HG03097 (cell line): Measurements from ENCODE around the gene FAM110D.

Experiments used
- ATAC-seq: cut with Tn5 transposase; IDR thresholded peaks from one replicate; pipeline ENCODE4 v1.9.1; 2021; ENCODE audit not compliant: unreplicated experiment, low FRiP score

FAM110D gene

GRCh38 chr1:26160527-26161414 lies 1.9 kb downstream of the FAM110D start:
- ATAC-seq = no peak

DNA sequence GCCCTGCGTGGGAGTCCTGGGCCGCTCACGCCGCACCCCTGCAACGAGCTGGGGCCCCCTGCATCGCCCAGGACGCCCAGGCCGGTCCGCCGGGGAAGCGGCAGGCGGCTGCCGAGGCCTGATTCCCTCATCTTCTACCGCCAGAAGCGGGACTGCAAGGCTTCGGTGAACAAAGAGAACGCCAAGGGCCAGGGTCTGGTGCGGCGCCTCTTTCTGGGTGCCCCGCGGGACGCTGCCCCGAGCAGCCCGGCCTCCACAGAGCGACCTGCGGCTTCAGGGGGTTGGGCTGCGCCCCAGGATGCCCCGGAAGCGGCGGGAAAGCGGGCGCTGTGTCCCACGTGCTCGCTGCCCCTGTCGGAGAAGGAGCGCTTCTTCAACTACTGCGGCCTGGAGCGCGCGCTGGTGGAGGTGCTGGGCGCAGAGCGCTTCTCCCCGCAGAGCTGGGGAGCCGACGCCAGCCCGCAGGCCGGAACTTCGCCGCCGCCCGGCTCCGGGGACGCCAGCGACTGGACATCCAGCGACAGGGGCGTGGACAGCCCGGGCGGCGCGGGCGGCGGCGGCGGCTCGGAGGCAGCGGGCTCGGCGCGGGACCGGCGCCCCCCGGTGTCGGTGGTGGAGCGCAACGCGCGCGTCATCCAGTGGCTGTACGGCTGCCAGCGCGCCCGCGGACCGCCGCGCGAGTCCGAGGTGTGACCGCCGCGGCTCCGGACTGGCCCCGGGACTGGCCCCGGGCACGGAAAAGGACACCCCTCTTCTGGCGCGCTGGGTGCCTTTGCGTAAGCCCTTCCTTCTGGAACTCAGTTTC lies 2.7 kb downstream of the FAM110D start:
- ATAC-seq = no peak

DNA sequence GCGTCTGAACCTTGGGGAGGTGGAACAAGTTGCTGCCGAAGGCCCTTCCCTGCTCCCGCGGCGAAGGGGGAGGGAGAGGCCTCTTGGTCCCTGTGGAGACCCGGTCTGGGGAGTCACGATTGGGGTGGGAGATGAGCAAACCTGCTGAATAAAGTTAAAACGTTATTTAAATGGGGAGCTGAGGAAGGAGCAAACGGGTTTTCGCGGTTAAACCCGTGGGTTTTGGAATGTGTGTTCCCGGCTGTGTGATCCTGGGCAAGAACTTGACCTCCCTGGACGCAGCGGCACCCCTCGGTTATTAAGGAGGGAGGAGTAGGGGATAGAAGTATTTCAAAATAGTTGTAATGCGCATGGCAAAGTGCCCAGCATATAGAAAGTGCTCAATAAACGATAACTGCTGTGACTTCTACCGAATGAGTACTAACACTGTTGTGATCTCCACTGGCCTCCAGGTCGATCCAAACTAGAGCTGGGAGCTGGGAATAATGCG lies 3.4 kb downstream of the FAM110D start:
- no peak for ATAC-seq

GRCh38 chr1:26163684-26164035 lies 4.8 kb downstream of the FAM110D start:
- no peak for ATAC-seq

- no peak for ATAC-seq
Observed at GRCh38 chr1:26164036-26164860, 5.4 kb downstream of the FAM110D start.

- no peak for ATAC-seq
Observed at GRCh38 chr1:26164861-26165842, 6.3 kb downstream of the FAM110D start.

DNA sequence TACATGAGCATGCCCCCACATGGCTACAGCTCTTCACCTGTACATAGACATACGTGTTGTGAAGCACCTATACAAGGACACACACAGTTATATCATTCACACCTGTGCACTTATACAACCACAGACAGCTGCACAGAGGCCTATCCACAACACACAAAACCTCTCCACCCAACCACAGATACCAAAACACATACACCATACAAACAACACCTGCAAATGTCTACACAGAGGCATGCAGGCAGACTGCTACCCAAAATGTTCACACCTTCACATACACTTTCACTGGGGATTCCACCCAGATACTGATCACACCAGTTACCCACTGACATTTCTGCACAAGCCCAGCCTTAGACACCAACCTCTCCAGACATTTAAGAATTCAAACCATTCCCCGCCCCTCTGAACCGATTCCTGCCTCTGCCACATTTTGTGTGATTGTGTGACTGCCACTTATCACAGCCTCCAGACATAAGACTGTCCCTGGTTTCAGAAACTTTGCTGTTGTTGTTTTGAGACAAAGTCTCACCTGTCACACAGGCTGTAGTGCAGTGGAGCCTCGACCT lies 7.9 kb downstream of the FAM110D start:
- ATAC-seq = no peak

DNA sequence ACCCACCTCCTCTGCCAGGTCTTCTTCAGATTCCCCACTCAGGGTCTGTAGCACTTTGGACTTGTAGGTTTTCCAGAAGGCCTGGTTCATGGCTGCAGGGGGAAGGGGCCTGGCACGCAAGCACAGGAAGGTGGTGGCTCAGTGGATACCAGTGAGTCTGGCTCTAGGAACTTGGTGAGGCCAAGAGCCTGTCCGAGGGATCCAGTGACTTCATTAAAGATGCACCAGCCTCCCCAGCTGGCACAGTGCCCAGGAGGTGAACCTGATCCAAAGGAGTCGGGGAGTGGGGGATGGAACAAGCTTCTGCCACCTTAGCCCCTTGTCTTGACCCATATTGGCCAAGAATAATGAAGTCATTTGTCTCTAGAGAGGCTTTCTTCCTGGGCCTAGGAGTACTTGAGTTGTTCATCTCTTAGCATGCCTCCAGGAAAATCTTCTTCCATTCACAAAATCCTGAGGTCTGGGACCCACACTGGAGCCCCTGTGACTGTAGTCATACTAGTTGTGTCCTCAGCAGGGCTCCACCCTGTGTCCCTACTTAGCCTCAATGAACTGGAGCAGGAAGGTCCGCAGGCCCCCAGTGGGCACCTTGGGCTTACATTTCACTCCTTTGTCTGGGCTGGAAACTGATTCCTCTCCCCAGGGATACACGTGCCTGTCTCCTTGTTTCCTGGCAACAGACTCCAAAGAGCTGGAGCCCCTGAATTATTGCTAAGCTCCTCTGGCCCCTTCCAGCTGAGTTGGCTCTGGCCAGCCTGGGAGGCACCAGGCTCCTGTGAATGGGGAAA lies 9.7 kb downstream of the FAM110D start, which contains the start of gene C1orf232:
Gene C1orf232 (minus strand): TSS at position 554 of the 788 bp plus-strand sequence. CDS start 464 bp downstream, at position 90.
- ATAC-seq = no peak

- no peak for ATAC-seq
Observed at GRCh38 chr1:26169198-26169554, 10.3 kb downstream of the FAM110D start.

- ATAC-seq = peak; percentile 90
Observed at GRCh38 chr1:26169669-26170471, 11.0 kb downstream of the FAM110D start, which contains the start of gene ZNF593. TSS of gene ZNF593 (plus strand) at chr1:26169908. CDS start at chr1:26169984, 76 bp downstream.

DNA sequence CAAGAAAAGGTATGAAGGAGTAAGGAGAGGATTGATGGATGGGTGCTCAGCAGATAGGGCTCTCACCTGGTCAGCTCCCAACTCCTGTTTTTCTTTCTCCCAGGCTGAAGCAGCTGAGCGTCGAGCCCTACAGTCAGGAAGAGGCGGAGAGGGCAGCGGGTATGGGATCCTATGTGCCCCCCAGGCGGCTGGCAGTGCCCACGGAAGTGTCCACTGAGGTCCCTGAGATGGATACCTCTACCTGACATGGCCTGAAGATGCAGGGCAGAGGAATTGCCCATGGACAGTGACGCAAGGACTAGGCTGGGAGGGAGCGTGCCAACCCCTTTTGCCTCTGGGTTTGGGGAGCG lies 11.6 kb downstream of the FAM110D start:
- no peak for ATAC-seq

DNA sequence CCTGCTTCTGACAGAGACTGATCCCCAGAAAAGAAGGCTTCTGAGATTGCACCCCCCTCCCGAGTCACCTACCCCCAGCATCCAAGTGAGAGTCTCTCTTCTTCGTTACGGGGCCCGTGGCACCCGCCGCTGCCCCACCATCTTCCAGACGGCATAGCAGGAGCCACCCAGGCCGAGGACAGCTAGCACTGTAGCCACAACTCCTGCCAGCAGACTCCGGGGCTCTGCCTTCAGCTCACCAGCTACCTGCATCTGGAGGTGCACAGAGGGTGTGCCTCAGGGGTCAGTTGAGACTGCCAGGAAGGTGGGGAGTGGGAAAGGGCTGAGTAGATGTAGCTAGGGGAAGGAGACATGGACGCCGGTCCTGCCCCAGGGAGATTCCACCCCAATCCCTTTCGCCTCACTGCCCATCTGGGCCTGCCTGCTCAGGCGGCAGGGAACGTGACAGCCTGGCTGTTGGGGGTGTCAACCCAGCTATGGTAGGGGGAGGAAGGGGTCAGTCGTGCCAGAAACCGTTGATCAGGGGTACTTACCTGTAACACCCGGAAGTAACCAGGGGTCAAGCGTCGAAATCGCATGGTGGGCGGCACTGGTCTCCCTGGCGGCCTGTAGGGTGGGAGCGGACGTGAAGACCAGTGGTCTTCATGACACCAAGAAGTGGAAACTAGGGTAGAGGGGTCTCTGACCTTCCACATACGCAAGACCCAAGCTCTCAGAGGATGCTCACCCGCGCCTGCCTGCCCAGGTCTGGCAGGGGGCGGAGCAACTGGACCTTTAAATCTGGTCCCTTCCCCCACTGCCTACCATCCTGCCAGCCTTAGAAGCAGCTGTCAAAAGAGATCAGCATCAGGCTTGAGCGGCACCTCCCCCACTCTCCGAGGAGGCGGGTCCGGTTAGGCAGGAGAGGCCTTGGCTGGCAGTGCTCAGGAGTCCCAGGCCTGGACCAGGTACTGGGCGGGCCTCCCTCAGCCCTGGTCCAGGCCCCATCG lies 12.5 kb downstream of the FAM110D start, which contains the start of gene ZNF593OS:
Gene ZNF593OS (minus strand): TSS at position 749 of the 989 bp plus-strand sequence. CDS start 171 bp downstream, at position 578.
- no peak for ATAC-seq

- no peak for ATAC-seq
Observed at GRCh38 chr1:26175346-26175745, 16.5 kb downstream of the FAM110D start.

GRCh38 chr1:26177182-26177684 lies 18.4 kb downstream of the FAM110D start, which contains the start of gene CNKSR1:
TSS of gene CNKSR1 (plus strand) at chr1:26177491. CDS start at chr1:26177548, 57 bp downstream.
- no peak for ATAC-seq

GRCh38 chr1:26180010-26180506 lies 21.2 kb downstream of the FAM110D start:
- ATAC-seq = no peak
